MG63 (cell line): ENCODE data around the gene PARS2. TPM values are rescaled to one million over a fixed set of nuclear protein-coding genes. Genes with fewer than 3 reads are reported as not detected.
"Not testable (repeated sequence)": the region's sequence is repeated elsewhere in the genome, so short reads cannot be mapped to it uniquely, and the experiment has no call there.

Source experiments
- DNase-seq: peaks from one replicate; pipeline ENCODE4 v3.0.0-alpha.2; 2020
- H3K27me3 ChIP-seq: fragments of 250-450 bp; sonication (Bioruptor Pico); 2 replicates; pipeline ENCODE4 v1.5.1; 2020; ENCODE audit warnings: mild to moderate bottlenecking, moderate library complexity
- H3K36me3 ChIP-seq: fragments of 250-450 bp; sonication (Bioruptor Pico); 2 replicates; pipeline ENCODE4 v1.5.1; 2020; ENCODE audit warnings: mild to moderate bottlenecking, moderate library complexity
- H3K4me3 ChIP-seq: fragments of 250-450 bp; sonication (Bioruptor Pico); 2 replicates; pipeline ENCODE4 v1.5.1; 2020; ENCODE audit warnings: mild to moderate bottlenecking, moderate library complexity
- H3K9me3 ChIP-seq: fragments of 250-450 bp; sonication (Bioruptor Pico); 2 replicates; pipeline ENCODE4 v1.5.1; 2020; ENCODE audit warnings: mild to moderate bottlenecking, moderate library complexity
- total RNA-seq: library from RNA; depleted of rRNA; stranded (reverse); fragments of >200 nt; shearing (Covaris generic); gene quantifications from 2 replicates; pipeline ENCODE4 v1.2.3, GENCODE V29; 2014; ENCODE audit warnings: low replicate concordance

The PARS2 gene
- total RNA-seq, 1 experiment from 2014 or later, result 7.5 TPM

DNA sequence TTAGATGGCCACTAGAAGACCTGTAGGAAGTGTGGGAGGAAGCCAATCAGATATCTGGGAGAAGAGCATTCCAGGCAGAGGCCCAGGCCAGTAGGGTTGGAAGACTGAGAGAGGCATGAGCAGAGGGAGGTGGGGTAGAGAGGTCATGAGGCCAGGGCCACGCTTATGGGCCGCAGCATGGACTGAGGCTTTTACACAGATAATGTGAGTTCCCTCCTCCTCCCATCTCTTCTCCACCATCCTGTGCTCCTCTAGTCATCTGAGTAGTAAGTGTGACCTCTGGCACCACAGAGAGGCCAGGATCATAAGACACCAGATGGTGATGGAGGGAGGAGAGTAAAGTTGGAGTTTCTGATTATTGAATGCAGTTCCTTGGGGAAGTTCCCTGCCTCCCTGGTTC lies 19.7 kb upstream of the PARS2 start:
- H3K27me3 ChIP-seq, result no peaks in the 10 kb centered on the region
- no peak overlapping the region for H3K4me3 ChIP-seq
- no peaks in the 10 kb centered on the region for H3K36me3 ChIP-seq
- no peaks in the 10 kb centered on the region for H3K9me3 ChIP-seq
- DNase-seq, result no peak

DNA sequence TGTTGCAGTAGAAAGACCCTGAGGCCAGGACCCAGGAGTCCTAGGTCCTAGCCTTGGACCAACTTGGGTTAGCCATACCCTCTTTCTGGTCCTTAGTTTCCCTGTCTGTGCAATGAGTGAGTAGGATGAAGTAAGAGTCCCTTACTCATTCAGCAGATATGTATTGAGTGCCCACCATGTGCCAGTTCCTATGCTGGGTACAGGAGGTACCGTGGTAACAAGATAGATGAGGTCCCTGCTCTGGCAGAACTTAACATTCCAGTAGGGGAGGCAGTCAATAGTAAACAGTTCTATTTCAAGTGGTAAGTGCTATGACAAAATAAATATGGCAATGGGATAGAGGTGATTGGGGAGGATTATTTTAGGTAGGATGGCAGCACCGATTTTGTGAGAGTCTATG lies 18.3 kb upstream of the PARS2 start:
- Histone ChIP-seq H3K4me3 (no peak overlapping the region), H3K27me3 (no peaks in the 10 kb centered on the region), H3K9me3 (no peaks in the 10 kb centered on the region), H3K36me3 (no peaks in the 10 kb centered on the region)
- no peak for DNase-seq

DNA sequence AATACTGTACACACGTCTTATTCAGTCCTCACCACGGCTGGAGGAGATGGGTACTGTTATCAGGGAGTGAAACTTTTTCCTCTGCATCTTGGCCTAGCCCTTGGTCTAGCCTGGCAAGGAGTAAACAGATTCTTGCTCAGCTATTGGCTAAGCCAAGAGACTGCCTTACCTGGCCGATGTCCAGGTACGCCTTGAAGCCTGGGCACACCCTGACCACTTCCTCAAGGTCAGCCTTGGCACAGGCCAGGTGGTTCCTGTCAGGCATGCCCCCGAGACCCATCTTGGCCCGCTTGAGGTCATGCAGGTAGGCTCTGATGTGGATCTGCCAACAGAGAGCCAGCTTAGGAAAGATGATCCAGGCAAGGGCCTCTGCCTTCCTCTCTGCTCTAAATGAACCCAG lies 17.8 kb upstream of the PARS2 start:
- no peak for DNase-seq
- Histone ChIP-seq H3K9me3 (no peaks in the 10 kb centered on the region), H3K27me3 (no peaks in the 10 kb centered on the region), H3K4me3 (no peak overlapping the region), H3K36me3 (no peaks in the 10 kb centered on the region)

DNA sequence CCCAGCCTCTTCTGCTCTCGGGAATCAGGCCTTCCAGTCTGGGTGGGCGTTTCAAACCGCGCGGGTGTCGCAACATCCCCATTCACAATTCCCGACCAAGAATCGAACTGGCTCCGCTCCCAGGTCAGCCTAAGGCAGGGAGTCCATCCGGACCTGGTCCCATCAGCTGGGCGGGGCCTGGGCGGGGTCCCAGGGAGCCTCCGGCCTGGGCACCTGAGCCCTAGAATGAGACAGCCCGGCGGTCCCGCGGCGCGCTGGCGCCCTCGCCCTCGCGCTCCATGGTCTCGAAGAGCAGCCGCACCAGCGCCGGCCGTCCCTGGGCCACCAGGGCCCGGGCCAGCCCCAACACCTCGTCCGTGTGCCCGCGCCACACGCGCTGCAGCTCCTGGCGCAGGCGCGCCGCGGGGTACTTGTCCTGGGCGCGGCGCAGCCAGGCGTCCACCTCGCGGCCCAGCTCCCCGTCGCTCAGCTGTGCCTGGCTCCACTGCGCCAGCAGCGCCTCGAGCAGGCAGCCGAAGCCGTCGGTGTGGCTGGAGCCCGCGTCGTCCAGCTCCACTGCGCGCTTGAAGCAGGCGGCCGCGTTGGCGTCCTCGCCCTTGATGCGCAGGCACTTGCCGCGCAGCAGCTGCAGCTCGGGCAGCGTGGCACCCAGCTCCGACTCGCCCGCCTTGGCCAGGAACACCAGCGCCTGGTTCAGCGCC lies 16.9 kb upstream of the PARS2 start:
- no peaks in the 10 kb centered on the region for H3K36me3 ChIP-seq
- H3K27me3 ChIP-seq, result no peaks in the 10 kb centered on the region
- H3K4me3 ChIP-seq, result no peak overlapping the region
- H3K9me3 ChIP-seq, result no peaks in the 10 kb centered on the region
- DNase-seq, result no peak

DNA sequence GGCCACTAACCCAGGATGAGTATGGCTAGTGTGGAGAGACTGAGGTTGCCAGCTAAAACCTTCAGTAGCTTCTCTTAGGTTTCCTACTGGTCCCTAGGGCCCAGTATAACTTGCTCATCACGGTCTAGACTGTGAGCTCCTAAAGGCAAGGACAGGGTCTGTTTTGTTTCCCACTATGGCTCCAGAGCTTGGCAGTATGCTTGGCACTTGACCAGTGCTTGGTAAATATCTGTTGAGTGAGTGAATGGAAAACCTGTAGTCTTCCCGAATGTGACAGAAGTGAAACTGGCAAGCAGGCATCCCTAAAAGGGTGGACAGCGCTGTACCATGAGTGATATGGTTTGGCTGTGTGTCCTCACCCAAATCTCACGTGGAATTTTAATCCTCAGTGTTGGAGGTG lies 13.1 kb upstream of the PARS2 start:
- H3K9me3 ChIP-seq, result no peaks in the 10 kb centered on the region
- no peaks in the 10 kb centered on the region for H3K36me3 ChIP-seq
- DNase-seq, result no peak
- H3K4me3 ChIP-seq, result no peak overlapping the region
- no peaks in the 10 kb centered on the region for H3K27me3 ChIP-seq

DNA sequence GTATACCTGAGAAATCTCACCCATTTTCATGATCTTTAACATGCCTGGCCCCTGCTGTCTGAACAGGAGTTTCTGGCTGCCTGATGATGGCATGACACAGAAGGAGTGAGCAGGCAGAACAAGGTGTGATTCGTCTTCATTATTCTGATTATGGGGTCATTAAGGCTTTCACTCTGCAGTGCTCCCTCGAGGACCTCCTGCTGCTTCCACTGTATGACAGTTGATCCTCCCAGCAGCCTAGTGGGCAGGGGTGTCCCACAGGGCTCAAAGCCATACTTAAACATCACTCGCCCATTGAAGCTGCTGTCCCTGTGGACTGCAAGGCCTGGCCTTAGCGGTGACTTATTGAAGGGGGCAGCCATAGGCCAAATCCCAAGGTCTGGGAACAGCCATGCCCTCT lies 12.7 kb upstream of the PARS2 start:
- DNase-seq, result no peak
- Histone ChIP-seq H3K4me3 (no peak overlapping the region), H3K9me3 (no peaks in the 10 kb centered on the region), H3K27me3 (no peaks in the 10 kb centered on the region), H3K36me3 (no peaks in the 10 kb centered on the region)

DNA sequence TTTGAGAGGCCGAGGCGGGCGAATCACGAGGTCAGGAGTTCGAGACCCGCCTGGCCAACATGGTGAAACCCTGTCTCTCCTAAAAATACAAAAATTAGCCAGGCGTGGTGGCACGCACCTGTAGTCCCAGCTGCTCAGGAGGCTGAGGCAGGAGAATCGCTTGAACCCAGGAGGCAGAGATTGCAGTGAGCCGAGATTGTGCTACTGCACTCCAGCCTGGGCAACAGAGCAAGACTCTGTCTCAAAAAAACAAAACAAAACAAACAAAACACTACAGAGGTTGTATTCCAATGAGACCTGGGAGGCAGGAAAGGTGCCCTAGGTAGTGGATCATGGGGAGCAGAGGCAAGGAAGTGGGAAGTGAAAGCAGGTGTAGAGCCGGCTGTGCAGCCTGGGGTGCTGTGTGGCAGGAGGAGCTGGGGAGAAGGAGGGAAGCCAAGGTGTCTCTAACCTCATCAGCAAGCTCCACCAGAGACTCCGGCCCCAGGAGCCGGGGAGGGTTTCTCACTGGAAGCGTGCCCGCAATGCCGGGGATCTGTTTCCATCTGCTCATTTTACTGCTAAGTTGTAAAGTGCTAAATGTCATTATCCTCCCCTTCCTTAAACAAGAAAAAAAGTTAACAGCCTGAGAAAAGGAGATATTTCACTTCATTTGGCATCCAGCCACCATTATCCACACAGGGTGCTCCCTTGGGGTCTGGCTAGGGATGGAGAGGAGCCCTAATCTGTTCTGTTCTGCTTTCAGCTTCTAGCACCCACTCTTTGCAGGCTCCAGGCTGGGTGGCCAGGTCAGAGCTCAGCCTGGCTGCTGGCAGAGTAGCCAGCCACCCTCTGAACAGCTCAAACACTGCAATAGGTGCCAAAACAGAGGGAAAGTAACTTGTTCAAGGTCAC lies 11.8 kb upstream of the PARS2 start:
- not testable (repeated sequence) for H3K36me3 ChIP-seq, H3K27me3 ChIP-seq, DNase-seq, H3K9me3 ChIP-seq, H3K4me3 ChIP-seq

DNA sequence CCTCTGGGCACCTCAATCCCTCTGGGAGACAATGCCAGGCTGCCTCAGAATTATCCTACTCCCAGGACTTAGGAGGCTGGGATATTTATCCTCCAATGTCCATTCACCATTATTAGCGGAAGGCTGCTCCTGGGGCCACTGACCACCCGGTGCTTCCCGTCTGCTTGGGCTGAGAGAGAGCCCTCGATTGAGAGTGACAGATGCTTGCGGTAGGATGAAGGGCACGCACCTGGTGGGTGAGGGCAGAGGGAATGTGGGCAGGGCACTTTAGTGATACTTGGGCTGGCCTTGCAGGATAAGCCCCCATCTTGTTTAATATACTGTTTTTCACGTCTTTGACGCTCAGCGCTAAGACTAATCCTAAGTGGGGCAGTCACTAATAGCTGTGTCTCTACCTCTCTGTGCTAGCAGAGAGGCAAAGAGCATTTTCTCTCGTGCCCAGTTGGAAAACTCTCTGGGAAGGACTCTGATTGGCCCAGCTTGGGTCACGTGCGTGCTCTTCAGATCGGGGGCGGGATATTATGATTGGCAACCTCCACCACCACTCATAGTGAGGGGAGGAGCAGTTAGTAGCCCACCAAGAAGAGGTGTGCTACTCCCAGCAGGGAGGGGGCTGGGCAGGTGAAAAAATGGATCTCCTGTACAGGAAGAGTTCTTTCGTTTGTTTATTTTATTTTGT lies 10.6 kb upstream of the PARS2 start:
- DNase-seq, result no peak
- Histone ChIP-seq H3K36me3 (no peaks in the 10 kb centered on the region), H3K9me3 (no peaks in the 10 kb centered on the region)

DNA sequence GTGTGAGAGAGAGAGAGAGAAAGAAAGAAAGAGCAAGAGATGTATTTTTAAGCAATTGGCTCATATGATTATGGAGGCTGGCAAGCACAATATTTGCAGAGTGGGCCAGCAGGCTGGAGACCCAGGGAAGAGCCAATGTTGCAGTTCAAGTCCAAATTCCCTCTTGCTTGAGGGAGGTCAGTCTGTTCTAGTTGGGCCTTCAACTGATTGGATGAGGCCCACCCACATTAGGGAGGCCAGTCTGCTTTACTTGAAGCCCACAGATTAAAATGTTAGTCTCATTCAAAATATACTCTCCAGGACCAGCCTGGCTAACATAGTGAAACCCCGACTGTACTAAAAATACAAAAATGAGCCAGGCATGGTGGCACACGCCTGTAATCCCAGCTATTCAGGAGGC lies 8.6 kb upstream of the PARS2 start:
- DNase-seq, result no peak
- no peak overlapping the region for H3K4me3 ChIP-seq
- no peaks in the 10 kb centered on the region for H3K9me3 ChIP-seq

More for the DNA sequence above, 10.6 kb upstream of the PARS2 start:
- H3K27me3 ChIP-seq, result no peaks in the 10 kb centered on the region
- H3K4me3 ChIP-seq, result no peak overlapping the region

DNA sequence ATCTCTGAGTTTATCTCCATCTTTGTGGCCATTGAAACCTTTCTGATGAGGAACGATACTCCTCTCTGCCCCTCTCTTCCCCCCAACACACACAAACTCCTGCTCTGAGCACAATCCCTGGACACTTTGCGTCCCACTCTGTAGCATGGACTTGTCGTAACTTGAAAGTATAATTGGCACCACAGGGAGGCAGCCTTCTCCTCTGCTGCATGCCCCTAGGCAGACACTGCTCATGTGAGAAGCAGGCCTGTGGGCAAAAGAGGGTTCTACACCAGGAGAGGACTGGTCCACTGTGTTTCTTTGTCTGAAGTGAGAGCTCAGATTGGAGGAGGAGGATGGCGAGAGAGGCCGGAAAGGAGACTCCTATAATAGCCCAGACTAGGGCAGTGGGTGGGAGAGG lies 3.8 kb upstream of the PARS2 start:
- no peaks in the 10 kb centered on the region for H3K27me3 ChIP-seq
- H3K4me3 ChIP-seq, result no peak overlapping the region
- no peaks in the 10 kb centered on the region for H3K9me3 ChIP-seq
- no peak for DNase-seq
- no peaks in the 10 kb centered on the region for H3K36me3 ChIP-seq

More for the DNA sequence above, 8.6 kb upstream of the PARS2 start:
- Histone ChIP-seq H3K36me3 (no peaks in the 10 kb centered on the region), H3K27me3 (no peaks in the 10 kb centered on the region)

DNA sequence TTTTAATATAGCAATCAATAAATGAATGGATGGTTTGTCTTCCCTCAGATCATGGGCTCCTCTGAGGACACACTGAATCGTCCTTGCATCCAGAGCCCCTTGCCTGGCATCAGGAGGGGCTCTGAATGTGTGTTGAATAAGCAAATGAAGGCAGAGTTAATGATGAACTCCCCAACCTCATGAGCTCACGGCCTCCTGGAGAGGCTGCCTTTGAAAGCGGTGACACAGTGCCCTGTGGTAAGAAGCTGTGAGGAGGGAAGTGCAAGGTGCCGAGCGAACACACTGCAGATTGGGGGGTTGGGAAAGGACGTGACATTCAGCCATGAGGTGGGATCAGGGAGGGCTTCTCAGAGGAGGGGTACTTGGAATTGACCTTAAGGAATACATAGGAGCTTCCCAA lies 3.2 kb upstream of the PARS2 start:
- no peak for DNase-seq
- H3K9me3 ChIP-seq, result no peaks in the 10 kb centered on the region
- H3K4me3 ChIP-seq, result no peak overlapping the region
- H3K27me3 ChIP-seq, result no peaks in the 10 kb centered on the region
- H3K36me3 ChIP-seq, result no peaks in the 10 kb centered on the region

DNA sequence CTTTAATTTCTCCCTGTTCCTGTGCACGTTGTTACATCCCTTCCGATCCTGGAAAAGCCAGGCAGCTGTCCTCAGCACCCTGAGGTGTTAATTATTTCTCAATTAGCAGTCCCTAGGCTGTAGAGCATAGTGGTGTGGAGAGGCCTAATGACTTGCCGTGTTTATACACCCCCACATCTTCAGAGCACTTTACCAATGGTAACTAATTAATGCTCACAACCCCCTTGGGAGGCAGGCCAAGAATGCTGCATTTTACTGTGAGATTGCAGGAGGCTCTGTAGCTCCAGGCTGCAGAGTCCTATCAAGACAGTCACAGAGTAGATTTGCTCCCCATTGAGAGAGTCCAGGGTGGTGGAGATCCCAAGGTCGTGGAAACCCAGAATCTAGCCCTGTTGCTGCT lies 2.4 kb upstream of the PARS2 start:
- Histone ChIP-seq H3K4me3 (no peak overlapping the region), H3K36me3 (no peaks in the 10 kb centered on the region), H3K27me3 (no peaks in the 10 kb centered on the region), H3K9me3 (no peaks in the 10 kb centered on the region)
- DNase-seq, result no peak

DNA sequence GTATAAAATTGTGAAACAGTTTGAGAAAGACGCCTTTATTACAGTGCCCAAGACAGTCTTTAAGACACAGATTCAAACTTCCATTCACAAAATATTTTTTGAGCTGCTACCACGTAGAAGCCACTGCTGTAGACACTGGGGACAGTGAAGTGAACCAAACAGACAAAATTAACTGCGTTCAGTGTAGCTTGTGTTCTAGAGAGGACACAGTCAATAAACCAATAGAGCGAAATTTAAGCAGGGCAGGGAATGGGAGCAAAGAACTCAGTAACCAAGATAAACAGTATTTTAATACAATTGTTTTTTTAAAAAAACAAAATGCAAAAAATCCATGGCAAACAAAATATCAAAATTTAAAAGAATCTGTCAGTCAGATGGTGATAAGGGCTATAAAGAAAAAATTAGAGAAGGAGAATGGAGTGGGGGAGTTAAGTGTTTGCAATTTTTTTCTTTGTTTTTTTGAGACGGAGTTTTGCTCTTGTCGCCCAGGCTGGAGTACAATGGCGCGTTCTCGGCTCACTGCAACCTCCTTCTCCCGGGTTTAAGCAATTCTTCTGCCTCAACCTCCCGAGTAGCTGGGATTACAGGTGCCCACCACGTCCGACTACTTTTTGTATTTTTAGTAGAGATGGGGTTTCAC lies 719 bp upstream of the PARS2 start:
- Histone ChIP-seq H3K9me3 (no peaks in the 10 kb centered on the region), H3K27me3 (no peaks in the 10 kb centered on the region), H3K4me3 (peak overlapping the region; percentile 72), H3K36me3 (no peaks in the 10 kb centered on the region)
- no peak for DNase-seq

DNA sequence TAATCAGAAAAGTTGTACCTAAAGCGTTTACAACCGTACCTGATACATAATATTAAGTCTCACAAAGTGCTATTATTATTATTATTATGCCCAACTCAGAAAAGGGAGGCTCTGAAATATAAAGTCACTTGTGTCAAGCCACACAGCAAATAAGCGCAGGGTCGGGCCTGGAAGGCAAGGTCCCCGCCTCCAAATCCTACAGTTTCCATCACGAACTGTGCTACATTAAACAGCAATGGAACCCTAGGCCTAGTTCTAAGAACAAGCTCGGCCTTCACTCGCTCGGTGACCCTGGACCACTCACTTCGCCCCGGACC lies 549 bp downstream of the PARS2 start:
- Histone ChIP-seq H3K4me3 (peak overlapping the region; percentile 72), H3K27me3 (no peaks in the 10 kb centered on the region), H3K36me3 (no peaks in the 10 kb centered on the region), H3K9me3 (no peaks in the 10 kb centered on the region)
- DNase-seq, result no peak

DNA sequence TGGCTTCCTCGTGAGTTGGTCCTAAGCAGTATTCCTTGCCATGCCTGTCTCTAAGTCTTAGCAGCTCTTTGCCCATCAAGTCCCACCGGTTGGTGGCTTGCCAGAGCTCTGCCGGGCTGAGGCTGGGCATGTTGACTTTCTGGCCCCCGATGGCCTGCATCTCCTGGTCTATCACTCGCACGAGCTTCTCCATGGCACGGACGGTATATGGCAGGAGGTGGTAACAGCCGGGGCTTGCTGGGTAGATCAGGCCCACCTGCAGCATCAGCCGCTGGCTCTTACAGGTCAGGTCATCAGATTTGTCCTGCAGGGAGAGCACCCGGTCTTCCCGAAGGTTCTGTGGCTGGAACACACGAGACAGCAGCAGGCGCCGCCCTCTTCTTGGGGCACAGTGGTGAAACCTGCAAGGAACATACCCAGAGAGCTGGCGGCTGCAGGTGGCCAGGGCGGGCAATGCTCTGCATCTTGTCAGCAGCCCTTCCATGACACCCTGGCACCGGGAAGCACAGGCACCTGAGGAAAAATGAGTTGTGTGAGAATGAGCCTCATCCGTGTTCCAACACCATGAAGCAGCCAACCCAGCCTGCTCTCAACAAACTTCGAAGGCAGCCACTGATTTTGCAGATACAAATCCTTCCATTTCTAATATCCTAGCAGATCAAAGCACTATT lies 5.5 kb downstream of the PARS2 start:
- no peak for DNase-seq
- Histone ChIP-seq H3K36me3 (peaks cover 4% of the 10 kb centered on the region; the same call in 1 of the 2 replicates), H3K4me3 (no peak overlapping the region), H3K9me3 (no peaks in the 10 kb centered on the region), H3K27me3 (no peaks in the 10 kb centered on the region)

DNA sequence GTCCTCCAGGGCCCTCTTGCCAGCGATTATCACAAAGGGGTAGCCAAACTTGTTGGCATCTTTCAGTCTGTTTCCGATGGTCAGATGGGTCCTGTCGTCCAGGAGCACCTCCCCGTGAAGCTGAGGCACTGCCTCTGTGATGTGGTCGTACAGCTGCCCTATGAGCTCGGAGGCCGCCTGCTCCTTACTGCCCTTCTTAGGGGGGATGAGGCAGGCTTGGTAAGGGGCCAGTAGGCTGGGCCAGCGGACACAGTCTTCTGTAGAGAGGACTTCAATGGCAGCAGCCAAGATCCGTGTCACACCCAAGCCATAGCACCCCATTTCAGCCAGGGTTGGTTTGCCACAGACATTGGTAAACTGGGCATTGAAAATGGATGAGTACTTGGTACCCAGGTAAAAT lies 6.5 kb downstream of the PARS2 start:
- Histone ChIP-seq H3K9me3 (no peaks in the 10 kb centered on the region), H3K36me3 (peaks cover 4% of the 10 kb centered on the region; the same call in 1 of the 2 replicates), H3K4me3 (no peak overlapping the region), H3K27me3 (no peaks in the 10 kb centered on the region)
- DNase-seq, result no peak
